Measurements from ENCODE around the gene C2CD2. TPM values are rescaled to one million over a fixed set of nuclear protein-coding genes. Genes with fewer than 3 reads are reported as not detected.

C2CD2 gene
- total RNA-seq, 4 donors from 2014 or later: 11.6 to 25.3 (median 18.9) TPM

DNA sequence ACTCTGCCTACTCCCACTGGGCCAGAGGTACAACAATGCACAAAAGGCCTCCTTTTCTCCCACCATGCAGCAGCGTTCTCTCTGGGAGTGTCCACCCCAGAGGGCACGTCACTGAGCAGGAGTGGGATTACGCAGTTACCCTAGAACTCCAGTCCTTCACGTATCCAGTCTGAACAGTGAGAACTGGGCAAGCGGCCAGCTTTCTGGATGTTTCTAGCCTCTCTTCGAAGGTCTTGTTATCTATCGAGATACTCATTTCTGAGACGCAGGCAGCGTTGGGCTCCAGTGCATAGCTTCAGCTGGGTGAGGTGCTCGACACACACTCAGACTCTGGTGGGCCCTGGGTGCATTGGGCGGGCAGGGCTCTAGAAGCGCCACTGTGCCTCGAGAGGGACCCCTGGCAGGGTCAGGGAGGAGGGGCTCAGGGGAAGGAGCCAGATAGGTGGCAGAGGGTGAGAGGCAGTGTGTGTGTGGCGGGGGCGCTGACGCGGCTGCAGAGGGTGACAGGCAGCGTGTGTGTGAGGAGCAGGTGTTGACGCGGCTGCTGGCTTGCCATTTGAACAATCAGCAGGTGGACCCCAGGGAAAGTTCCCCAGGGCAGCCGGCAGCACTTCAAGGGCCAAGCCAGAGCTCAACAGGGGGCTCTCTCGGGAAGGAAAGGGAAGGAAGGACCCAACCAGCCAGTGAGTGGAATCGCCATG lies 102.6 kb downstream of the C2CD2 start:
- TF ChIP-seq EP300 (IDR thresholded peaks at IDR 0.05): no peak
- Histone ChIP-seq H3K4me1 (no peaks in the 10 kb centered on the region), H3K4me3 (no peak overlapping the region), H3K9me3 (no peaks in the 10 kb centered on the region), H3K36me3 (peaks cover 0 to 69% (median 48%) of the 10 kb centered on the region in 4 donors), H3K27ac (replicated peaks in 1 of 4) (no peak overlapping the region), H3K27me3 (no peaks in the 10 kb centered on the region)
- no peak for DNase-seq (ENCODE audit: extremely low spot score)
- WGBS: 89% methylated on average over 23 of the region's 23 CpGs
- intact Hi-C loops (cut with DNase I): no loop called here

DNA sequence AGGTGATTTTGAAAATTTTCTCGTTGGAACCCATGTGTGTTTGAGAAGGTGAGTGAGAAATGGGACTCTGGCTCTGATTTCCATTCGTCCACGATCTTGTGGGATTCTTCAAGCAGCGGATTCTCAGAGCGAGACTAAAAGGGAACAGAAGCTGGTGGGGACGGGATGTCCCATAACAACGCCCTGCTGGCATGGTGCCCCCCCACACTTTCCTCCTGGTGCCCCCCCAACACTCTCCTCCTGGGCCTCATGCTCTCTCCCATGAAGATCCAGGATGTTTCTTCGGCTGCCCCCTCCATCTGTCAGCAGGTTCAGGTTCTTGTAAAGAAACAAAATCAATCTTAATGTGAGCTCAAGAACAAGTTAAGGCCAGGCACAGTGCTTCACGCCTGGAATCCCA lies 103.7 kb downstream of the C2CD2 start:
- H3K9me3 ChIP-seq: no peaks in the 10 kb centered on the region
- H3K36me3 ChIP-seq: peaks cover 4 to 73% (median 45%) of the 10 kb centered on the region in 4 donors
- H3K27me3 ChIP-seq: no peaks in the 10 kb centered on the region
- DNase-seq (ENCODE audit: extremely low spot score): no peak
- TF ChIP-seq POLR2AphosphoS5 (IDR thresholded peaks at IDR 0.05): no peak
- TF ChIP-seq, protein P1, sequence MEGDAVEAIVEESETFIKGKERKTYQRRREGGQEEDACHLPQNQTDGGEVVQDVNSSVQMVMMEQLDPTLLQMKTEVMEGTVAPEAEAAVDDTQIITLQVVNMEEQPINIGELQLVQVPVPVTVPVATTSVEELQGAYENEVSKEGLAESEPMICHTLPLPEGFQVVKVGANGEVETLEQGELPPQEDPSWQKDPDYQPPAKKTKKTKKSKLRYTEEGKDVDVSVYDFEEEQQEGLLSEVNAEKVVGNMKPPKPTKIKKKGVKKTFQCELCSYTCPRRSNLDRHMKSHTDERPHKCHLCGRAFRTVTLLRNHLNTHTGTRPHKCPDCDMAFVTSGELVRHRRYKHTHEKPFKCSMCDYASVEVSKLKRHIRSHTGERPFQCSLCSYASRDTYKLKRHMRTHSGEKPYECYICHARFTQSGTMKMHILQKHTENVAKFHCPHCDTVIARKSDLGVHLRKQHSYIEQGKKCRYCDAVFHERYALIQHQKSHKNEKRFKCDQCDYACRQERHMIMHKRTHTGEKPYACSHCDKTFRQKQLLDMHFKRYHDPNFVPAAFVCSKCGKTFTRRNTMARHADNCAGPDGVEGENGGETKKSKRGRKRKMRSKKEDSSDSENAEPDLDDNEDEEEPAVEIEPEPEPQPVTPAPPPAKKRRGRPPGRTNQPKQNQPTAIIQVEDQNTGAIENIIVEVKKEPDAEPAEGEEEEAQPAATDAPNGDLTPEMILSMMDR (IDR thresholded peaks at IDR 0.05): no peak
- no peak for TF ChIP-seq EP300 (IDR thresholded peaks at IDR 0.05)
- TF ChIP-seq POLR2A (IDR thresholded peaks at IDR 0.05; ENCODE audit: low read depth): no peak
- H3K4me1 ChIP-seq: no peaks in the 10 kb centered on the region
- H3K4me3 ChIP-seq: no peak overlapping the region
- WGBS: 97% methylated on average over 7 of the region's 9 CpGs
- intact Hi-C loops (cut with DNase I): no loop called here
- H3K27ac ChIP-seq (replicated peaks in 1 of 4): no peak overlapping the region

DNA sequence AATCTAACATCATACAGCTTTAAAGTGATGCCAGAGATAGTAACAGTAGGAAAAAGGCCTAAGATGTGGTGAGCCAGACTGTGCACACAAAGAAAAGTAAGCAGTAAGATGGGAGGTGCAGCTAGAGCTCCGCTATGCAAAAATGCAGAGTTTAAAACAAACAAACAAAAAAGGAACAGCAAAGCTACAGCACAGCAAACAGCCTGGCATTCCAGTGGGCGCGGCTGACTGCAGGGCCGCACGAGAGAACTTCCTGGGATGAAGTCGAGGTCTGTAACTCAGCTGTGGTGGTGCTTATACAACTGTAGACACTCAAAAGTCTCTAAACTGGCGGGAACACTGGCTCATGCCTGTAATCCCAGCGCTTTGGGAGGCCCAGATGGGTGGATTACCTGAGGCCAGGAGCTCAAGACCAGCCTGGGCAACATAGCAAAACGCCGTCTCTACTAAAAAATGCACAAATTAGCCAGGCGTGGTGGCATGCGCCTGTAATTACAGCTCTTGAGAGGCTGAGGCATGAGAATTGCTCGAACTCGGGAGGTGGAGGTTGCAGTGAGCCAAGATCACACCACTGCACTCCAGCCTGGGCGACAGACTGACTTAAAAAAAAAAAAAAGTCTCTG lies 104.7 kb downstream of the C2CD2 start:
- DNase-seq (ENCODE audit: extremely low spot score): no peak
- Histone ChIP-seq H3K27me3 (no peaks in the 10 kb centered on the region), H3K4me3 (no peak overlapping the region), H3K27ac (replicated peaks in 1 of 4) (no peak overlapping the region), H3K4me1 (no peaks in the 10 kb centered on the region), H3K9me3 (no peaks in the 10 kb centered on the region), H3K36me3 (peaks cover 4 to 63% (median 35%) of the 10 kb centered on the region in 4 donors)
- TF ChIP-seq, protein P1 (IDR thresholded peaks at IDR 0.05): no peak
- no peak for TF ChIP-seq POLR2A (IDR thresholded peaks at IDR 0.05; ENCODE audit: low read depth)
- no peak for TF ChIP-seq POLR2AphosphoS5 (IDR thresholded peaks at IDR 0.05)
- TF ChIP-seq EP300 (IDR thresholded peaks at IDR 0.05): no peak
- WGBS: 92% methylated on average over 15 of the region's 15 CpGs
- intact Hi-C loops (cut with DNase I): no loop called here

DNA sequence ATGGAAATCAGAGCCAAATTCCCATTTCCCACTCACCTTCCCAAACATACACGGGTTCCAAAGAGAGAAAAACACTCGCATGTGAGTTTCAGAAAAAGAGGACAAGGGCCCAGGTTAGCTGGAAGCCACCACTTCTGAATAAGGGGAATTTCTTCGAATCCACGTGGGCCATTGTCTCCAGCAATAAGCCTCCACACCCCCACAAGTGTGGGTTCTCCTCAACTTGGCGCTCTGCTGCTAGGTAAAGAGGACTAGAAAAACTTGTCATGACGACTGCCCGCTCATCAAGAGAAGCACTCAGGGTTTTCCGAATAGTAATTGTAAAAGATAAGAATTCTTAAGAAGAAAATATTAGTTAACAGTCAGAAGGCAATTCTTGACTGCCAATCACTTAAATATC lies 105.3 kb downstream of the C2CD2 start:
- TF ChIP-seq POLR2A (IDR thresholded peaks at IDR 0.05; ENCODE audit: low read depth) (no peak), POLR2AphosphoS5 (IDR thresholded peaks at IDR 0.05) (no peak), EP300 (IDR thresholded peaks at IDR 0.05) (no peak)
- TF ChIP-seq, protein P1 (IDR thresholded peaks at IDR 0.05): no peak
- no peak overlapping the region for H3K4me3 ChIP-seq
- whole genome bisulfite sequencing: 93% methylated on average over 8 of the region's 8 CpGs
- no peaks in the 10 kb centered on the region for H3K9me3 ChIP-seq
- peaks cover 4 to 59% (median 31%) of the 10 kb centered on the region in 4 donors for H3K36me3 ChIP-seq
- H3K27me3 ChIP-seq: no peaks in the 10 kb centered on the region
- H3K4me1 ChIP-seq: no peaks in the 10 kb centered on the region
- intact Hi-C loops (cut with DNase I): no loop called here
- no peak for DNase-seq (ENCODE audit: extremely low spot score)
- H3K27ac ChIP-seq (replicated peaks in 1 of 4): no peak overlapping the region

DNA sequence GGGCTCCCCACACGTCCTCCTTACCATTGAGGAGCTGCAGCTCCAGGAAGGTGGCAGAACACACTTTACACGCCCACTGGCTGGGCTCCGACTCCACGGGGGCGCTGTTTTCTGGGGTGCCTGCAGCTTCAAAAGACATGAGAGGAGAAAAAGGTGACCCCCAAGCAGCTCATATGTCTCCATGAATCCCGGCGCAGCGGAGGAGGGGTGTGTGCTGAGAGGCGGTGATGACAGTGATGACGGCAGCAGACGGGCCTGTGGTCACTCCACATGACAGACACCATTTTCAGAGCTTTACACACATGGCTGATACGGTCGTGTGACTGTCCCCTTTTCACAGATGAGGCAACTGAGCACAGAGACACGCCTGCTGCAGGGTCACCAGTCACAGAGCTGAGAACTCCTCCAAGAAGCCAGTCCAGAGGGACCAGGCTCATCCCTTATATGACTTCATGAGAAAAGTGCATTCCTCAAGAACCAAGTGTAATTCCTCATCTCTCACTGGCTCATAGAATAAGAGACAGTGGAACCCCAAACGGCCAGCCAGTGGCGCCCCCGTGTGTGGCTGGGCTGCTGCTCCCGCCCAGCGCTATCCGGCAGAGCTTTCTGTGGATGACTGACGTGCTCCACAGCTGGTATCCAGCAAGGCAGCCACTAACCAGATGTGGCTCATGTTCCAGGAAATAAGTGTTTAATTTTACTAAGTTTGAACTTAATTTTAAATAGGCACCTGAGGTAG lies 106.6 kb downstream of the C2CD2 start:
- no peaks in the 10 kb centered on the region for H3K4me1 ChIP-seq
- H3K9me3 ChIP-seq: no peaks in the 10 kb centered on the region
- no peak for DNase-seq (ENCODE audit: extremely low spot score)
- TF ChIP-seq POLR2A (IDR thresholded peaks at IDR 0.05; ENCODE audit: low read depth) (no peak), POLR2AphosphoS5 (IDR thresholded peaks at IDR 0.05) (no peak), EP300 (IDR thresholded peaks at IDR 0.05) (no peak)
- TF ChIP-seq, protein P1 (IDR thresholded peaks at IDR 0.05): no peak
- H3K36me3 ChIP-seq: peaks cover 4 to 49% (median 22%) of the 10 kb centered on the region in 4 donors
- WGBS: 77% methylated on average over 21 of the region's 21 CpGs
- no peak overlapping the region for H3K4me3 ChIP-seq
- no peak overlapping the region for H3K27ac ChIP-seq (replicated peaks in 1 of 4)
- intact Hi-C loops (cut with DNase I): no loop called here
- H3K27me3 ChIP-seq: no peaks in the 10 kb centered on the region

All from esophagus muscularis mucosa (tissue), 4 donors.